GM19193 (cell line): Measurements from ENCODE around the gene ZNF705A.
"Not testable (repeated sequence)": the region's sequence is repeated elsewhere in the genome, so short reads cannot be mapped to it uniquely, and the experiment has no call there.

Experiments used
- POLR2A ChIP-seq: IDR thresholded peaks from 4 replicates; pipeline ENCODE4 v1.6.1; 2011; ENCODE audit not compliant: insufficient read depth, insufficient read length; ENCODE audit errors: extremely low read depth

The ZNF705A gene

DNA sequence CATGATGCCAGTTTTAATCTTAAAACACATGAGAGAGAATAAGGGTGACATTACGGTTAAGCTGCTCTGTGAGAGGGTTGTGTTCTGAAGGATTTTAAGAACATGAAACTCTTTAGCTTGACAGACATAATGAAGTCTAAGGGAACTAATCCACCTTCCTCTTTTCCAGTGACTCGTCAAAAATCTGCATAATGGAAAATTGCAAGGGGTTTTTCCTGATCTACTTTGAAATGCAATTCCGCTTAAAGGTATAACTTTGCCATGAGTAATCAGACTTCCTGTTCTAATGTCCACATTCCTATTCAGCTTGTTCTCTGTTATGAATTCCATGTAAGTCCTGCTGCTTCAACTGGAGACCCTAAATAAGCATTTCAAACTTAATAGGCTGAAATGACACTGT lies at the start of gene ZNF705A:
TSS of gene ZNF705A (plus strand) at position 171 of the 400 bp plus-strand sequence. CDS start 15,611 bp downstream, outside the sequence.
- TF ChIP-seq POLR2A, result no peak

DNA sequence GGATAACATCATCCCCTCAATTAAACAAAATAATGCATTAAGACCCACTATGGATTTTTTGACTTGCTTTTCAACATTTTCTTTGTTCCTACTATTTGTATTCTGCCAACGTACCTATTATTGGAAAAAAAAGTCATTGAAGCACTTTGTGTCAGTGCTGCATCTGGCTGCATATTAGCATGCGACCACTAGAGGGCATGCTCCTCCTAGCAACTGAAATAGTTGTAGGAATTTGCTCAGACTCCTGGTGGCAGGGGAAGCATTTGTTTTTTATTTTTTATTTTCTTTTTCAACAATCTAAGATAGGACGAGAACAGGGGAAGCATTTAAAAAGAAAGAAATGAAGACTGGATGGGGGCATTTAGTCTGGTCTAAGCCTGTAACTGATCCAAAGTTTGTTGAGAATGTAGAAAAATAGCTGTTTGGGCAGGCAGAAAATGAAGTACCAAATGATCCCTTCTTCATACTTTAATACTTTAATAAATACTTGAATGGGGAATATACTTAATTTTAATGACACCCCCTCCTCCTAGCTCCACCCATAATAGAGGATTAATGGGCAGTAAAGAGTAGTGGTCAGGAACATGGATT lies 47.9 kb upstream of the ZNF705A start:
- TF ChIP-seq POLR2A, result no peak

DNA sequence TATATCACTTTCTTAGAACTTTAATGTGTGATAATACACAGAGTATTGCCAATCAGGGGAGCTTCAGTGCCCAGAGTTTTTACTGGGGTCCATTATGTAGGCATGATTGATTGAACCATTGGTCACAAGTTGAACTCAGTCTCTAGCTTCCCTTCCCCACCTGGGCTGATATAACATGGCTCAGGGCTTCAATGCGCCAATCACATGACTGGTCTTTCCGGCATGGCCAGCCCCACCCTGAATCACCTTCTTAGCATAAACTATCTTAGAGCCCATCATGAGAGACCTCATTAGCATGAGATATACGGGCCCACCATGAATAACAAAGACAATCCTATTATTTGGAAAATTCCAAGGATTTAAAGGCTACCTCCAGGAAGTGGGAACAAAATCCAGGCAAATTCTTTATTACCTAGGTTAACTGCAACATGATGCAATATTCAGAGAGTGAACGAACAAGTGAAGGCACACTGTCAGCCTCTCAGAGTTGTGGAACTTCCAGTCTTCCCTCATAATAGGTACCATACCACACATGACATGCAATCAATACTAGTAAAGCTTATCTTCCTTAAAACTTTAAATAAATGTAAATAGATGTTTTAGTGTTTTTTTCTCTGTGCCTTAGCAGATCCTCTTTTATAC lies 36.6 kb upstream of the ZNF705A start:
- no peak for TF ChIP-seq POLR2A

DNA sequence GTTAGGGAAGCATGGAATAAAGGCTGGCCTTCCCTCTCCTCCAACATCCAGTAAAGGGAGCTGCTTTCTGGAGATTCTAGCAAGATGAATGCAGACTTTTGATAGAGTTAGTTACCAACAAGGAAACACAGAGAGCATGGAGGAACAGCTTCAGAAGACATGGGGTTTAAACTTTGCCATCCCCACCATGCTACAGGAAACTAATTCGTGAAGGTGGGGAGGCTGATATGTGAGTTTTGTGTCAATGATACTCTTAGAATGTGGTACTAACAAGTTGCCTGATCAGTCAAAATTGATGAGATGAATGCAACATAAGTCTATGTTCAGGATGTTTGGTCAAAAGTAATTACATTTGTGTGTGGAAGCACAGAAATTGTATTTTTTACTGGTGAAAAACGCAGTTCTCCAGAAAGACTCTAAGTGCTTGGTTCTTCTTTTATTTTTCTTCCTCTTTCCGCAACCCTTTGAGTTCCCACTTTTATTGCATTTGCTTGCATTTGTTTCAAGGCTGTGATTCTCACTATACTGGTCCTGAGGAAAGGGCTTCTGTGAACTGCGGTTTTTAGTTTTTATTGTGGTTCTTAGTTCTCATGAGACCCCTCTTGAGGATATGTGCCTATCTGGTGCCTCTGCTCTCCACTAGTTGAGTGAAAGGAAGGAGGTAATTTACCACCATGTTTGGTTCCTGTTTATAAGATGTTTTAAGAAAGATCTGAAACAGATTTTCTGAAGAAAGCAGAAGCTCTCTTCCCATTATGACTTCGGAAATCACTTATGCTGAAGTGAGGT lies 33.5 kb upstream of the ZNF705A start, which contains the start of gene CLEC4A:
TSS of gene CLEC4A (plus strand) at position 494 of the 789 bp plus-strand sequence. CDS start at position 756, 262 bp downstream.
- no peak for TF ChIP-seq POLR2A

DNA sequence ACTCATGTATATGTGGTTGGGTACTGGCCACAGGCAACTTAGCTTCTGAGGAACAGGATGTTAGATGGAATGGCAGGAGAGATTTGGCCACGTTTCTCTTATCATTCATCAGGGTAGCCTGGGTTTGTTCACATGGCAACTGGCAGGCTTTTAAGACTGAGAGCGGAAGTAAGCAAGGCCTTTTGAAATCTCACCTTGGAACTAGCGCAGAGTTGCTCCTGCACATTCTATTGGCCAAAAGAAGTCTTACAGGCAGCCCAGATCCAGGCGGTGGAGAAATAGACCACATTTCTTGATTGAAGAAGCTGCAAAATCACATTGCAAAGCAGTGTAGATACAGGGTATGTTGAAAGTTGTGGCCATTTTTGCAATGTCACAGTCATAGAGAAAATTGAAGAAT lies 29.7 kb upstream of the ZNF705A start:
- no peak for TF ChIP-seq POLR2A

DNA sequence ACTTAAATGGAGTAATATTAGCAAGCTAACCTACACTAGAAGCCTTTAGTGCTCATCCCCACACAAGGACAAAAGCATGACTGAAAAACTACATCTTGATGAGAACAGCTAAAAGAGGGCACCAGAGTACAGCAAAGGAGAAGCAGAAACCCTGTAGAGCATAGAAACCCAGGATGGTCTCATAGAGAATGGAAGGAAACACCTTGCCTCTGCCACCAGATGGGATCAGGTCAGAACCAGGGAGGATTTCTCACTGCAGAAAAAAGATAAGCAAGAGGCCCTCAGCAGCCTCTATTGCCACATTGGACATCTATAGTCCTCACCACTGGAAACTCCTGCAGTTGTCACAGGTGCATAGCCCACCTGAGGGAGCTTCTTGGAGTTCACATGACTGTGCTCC lies 13.6 kb upstream of the ZNF705A start:
- no peak for TF ChIP-seq POLR2A

DNA sequence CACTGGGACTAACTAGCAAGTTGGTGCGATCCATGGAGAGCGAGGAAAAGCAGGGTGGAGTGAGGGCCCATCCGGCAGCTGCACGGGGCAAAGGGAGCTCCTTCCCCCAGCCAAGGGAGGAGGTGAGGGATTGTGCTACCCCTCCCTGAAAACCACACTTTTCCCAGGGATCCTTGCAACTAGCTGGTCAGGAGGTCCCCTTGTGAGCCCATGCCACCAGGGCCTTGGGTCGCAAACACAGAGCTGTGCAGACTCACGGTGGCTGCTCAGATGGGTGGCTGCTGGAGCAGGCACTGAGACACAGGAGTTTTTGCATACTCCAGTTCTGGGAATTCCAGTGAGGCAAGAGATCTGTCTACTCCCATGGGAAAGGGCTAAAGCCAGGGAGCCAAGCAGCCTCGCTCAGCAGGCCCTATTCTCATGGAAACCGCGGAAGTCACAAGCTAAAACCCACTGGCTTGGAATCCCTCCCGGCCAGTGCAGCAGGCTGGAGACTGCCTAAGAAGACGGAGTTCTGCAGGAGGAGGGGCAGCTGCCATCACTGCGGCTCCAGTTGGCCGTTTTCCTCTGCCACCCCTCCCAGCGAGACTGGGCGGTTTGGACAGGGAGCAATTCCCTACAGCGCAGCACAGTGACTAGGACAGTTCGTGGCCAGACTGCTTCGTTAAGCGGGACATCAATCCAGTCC lies 10.9 kb upstream of the ZNF705A start:
- no peak for TF ChIP-seq POLR2A

DNA sequence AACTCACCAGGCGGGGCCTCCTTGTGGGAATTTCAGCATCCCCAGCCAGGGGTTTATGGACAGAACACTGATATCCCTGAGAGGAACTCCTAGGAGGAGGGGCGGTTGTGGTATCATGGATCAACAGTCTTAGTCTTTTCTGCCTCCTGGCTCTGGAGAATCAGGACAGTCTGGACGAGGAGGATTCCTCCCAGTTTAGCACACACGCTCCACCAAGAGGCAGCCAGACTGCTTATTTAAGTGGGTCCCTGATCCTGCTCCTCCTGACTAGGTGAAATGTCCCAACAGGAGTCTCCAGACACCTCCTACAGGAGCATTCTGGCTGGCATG lies 10.4 kb upstream of the ZNF705A start:
- TF ChIP-seq POLR2A, result no peak

DNA sequence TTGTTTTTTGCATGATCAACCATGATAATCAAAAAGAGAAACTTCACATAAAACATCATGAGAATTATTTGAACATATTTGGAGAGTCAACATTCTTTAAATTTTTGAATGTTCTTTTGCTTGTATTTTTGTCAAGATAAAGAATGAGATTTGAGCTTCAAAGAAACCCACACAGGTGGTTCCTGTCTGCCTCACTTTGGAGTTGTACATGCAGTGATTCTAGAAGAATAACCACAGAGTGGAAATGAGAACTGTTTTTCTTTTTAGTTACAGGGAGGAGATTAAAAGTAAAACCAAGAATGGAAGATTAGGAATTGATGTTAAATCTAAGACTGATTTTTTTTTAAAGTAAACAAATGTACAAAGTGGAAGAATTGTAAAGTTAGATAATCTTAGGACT lies 2.3 kb upstream of the ZNF705A start:
- TF ChIP-seq POLR2A, result no peak

DNA sequence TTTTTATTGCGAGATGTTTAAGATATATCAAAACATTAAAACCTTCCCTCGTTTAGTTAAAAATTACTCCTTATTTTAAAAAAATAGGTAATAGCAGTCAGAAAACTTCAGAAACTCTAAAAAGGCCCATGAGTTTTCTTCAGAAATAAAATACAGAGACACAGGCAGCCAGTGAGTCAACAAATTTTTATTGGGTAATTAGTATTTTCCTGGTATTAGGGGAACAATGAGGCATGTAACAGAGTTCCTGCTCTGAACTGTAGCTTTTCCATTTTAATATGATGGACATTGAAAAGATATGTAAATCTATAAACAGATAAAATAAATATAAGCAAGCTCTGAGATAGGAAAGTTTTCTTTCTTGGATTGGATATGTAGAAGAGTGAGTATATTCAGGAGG lies 399 bp upstream of the ZNF705A start:
- TF ChIP-seq POLR2A, result no peak

DNA sequence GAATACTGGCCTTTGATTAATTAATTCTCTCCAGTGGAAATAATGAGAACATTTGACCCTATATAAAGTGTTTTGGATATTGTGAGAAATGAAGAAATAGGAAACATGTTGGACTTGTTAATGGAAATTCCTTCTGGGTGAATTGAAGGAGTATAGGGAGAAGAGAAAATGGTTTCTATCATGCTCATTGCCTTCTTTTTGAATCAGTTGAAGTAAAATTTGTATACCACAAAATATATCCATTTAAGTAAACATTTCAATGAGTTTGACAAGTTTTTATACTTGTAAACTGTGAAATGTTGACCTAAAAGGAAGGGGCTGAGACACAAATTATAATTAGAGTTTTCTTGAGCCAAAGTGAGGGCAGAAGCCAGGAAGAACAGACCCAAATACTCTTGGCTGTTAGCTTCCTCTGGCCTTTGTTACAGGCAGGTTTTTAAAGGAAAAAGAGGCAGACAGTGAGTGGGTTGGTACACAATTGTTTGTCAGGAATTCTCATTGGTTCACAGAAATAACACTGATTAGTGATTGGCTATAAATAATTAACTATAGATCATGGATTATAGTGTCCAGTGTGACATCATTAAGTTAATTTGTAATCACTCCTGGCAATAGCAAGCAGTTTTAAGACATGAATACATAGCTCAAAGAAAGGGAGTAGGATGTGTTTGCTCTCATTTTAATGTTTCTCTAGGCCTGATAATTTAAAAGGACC lies 826 bp downstream of the ZNF705A start:
- no peak for TF ChIP-seq POLR2A

DNA sequence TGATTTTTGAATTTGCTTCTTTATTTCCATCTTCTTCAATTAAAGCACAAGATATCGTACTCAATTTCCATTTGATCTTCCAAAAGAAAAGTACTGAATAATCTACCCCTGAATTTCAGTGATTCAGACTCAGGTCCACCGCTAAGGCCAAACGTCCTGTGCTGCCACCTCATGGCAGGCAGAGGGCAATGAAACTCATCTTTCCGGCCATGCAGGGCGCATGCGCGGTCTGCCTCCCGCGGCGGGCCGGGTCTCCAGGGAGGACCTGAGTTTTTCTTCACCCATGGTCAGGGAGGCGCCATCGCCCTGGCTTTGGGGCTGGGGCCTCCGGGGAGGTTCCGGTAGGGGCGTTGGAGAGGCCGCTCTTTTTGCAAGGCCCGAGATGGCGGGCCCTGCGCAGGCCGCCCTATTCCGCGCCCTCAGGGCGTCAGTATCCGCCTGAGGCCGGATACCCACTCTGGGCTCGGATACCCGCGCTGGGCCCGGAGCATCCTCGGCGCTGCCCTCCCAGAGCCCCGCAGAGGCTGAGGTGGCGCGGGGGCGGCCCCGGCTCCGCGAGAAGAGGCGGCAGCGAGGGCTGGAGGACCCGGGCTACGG lies 23.3 kb downstream of the ZNF705A start:
- TF ChIP-seq POLR2A, result peak; percentile 51

DNA sequence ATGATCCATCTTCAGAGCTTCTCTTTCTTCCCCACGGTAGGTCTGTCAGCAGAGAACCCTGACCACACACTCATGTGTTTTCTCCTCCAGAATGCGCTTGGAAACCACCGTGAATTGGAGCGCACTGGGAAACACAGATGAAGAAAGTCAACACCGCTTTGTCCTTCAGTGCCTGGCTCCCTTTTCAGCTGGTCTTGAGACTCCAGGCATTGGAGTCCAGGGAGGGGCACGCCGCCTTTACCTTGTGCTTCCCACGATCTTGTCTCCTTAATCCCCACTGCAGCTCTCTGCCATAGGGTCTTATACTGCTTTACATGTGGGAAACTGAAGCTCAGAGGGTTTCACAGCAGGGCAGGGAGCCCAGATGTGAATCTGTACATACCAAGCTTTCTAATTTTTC lies 69.5 kb downstream of the ZNF705A start:
- no peak for TF ChIP-seq POLR2A

DNA sequence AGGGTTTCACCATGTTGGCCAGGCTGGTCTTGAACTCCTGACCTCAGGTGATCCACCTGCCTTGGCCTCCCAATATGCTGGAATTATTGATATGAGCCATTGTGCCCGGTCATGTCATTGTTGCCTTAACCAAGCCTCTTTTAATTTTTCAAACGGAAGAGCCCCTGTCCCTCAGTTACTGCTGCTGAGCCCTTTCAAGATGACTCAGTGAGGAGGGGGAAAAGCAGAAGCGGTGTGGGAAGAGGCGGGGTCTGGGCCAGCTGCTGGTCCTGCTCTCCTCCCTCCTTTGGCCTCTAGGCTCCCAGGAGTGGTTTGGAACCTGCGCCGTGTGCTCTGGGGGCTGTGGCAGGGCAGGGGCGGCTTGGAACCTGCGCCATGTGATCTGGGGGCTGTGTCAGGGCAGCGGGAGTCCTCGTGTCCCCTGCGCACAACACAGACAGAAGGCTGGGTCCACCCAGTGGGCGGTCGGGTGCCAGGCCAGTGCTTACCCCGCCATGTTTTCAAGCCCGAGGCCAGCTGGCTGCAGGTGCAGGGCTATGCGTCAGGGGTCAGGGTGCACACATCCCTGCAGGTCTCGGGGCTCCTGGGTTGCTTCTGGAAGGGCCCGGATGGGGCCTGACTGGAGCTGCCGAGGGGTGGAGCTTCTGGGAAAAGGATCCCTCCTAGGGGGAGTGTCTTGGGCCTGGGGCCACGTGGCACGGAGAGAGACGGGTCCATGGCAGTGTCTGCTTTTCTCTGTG lies 70.3 kb downstream of the ZNF705A start, which contains the start of gene FAM90A1:
TSS of gene FAM90A1 (minus strand) at position 627 of the 740 bp plus-strand sequence. CDS start 2,786 bp downstream, outside the sequence.
- TF ChIP-seq POLR2A, result not testable (repeated sequence)
